Neuronal stem cell (in vitro differentiated cells): Measurements from ENCODE around the gene CADM2.

Experiments
- DNase-seq: peaks from one replicate; pipeline ENCODE4 v3.0.0-alpha.2; 2013; ENCODE audit warnings: low spot score
- H2AFZ ChIP-seq: one replicate; pipeline ENCODE4 v1.6.1; 2013; ENCODE audit warnings: mild to moderate bottlenecking, low read length, inconsistent platforms
- H2AK5ac ChIP-seq: 2 replicates; pipeline ENCODE4 v1.6.1; 2013; ENCODE audit warnings: low read depth, mild to moderate bottlenecking, inconsistent platforms, low read length, moderate library complexity, mixed read lengths
- H2BK120ac ChIP-seq: 2 replicates; pipeline ENCODE4 v1.6.1; 2013; ENCODE audit warnings: low read depth, mild to moderate bottlenecking, inconsistent platforms, low read length, moderate library complexity, mixed read lengths
- H2BK12ac ChIP-seq: one replicate; pipeline ENCODE4 v1.6.1; 2013; ENCODE audit warnings: low read length, inconsistent platforms
- H2BK15ac ChIP-seq: 2 replicates; pipeline ENCODE4 v1.6.1; 2013; ENCODE audit warnings: mild to moderate bottlenecking, low read length, inconsistent platforms, mixed read lengths
- H2BK5ac ChIP-seq: one replicate; pipeline ENCODE4 v1.6.1; 2013; ENCODE audit warnings: inconsistent platforms, mild to moderate bottlenecking, low read length, moderate library complexity
- H3K14ac ChIP-seq: one replicate; pipeline ENCODE4 v1.6.1; 2013; ENCODE audit warnings: low read length, inconsistent platforms
- H3K18ac ChIP-seq: 2 replicates; pipeline ENCODE4 v1.6.1; 2013; ENCODE audit warnings: low read length, inconsistent platforms
- H3K23ac ChIP-seq: 2 replicates; pipeline ENCODE4 v1.6.1; 2013; ENCODE audit warnings: low read depth, mild to moderate bottlenecking, mixed read lengths, low read length, inconsistent platforms; ENCODE audit not compliant: poor library complexity
- H3K27ac ChIP-seq: replicated peaks from 3 replicates; pipeline ENCODE4 v1.5.1; 2013; ENCODE audit warnings: low read length, inconsistent platforms
- H3K27me3 ChIP-seq, 3 experiments: 2 replicates each; pipeline ENCODE4 v1.6.1; 2013; ENCODE audit warnings: low read length in 3 of 3, mild to moderate bottlenecking in 2 of 3, inconsistent platforms in 1 of 3, low read depth in 1 of 3, mixed read lengths in 1 of 3, moderate library complexity in 1 of 3; ENCODE audit not compliant: control insufficient read depth in 3 of 3, insufficient read depth in 3 of 3
- H3K36me3 ChIP-seq, 2 donors: replicated peaks in 1 of 2; 2 replicates each; pipeline ENCODE4 v1.6.1; 2013; ENCODE audit warnings: low read length in 2 of 2; ENCODE audit not compliant: control insufficient read depth in 2 of 2, insufficient read depth in 2 of 2
- H3K4ac ChIP-seq: 2 replicates; pipeline ENCODE4 v1.6.1; 2013; ENCODE audit warnings: inconsistent platforms, mild to moderate bottlenecking, low read length, moderate library complexity
- H3K4me1 ChIP-seq, 2 donors: 1 replicate in 1 of 2; 2 replicates in 1 of 2; pipeline ENCODE4 v1.6.1; 2013; ENCODE audit warnings: low read length in 2 of 2, low read depth in 1 of 2; ENCODE audit not compliant: control insufficient read depth in 2 of 2, insufficient read depth in 1 of 2
- H3K4me2 ChIP-seq: one replicate; pipeline ENCODE4 v1.6.1; 2013; ENCODE audit warnings: mild to moderate bottlenecking, low read length, inconsistent platforms; ENCODE audit not compliant: insufficient read depth, poor library complexity, severe bottlenecking
- H3K4me3 ChIP-seq, 2 donors: 2 replicates each; pipeline ENCODE4 v1.5.1; 2013; ENCODE audit warnings: low read length in 2 of 2, mild to moderate bottlenecking in 2 of 2, inconsistent platforms in 1 of 2, moderate library complexity in 1 of 2
- H3K79me1 ChIP-seq: one replicate; pipeline ENCODE4 v1.6.1; 2013; ENCODE audit warnings: low read depth, mild to moderate bottlenecking, inconsistent platforms, low read length, moderate library complexity
- H3K9ac ChIP-seq: one replicate; pipeline ENCODE4 v1.6.1; 2013; ENCODE audit warnings: mild to moderate bottlenecking, low read depth, low read length, inconsistent platforms; ENCODE audit not compliant: poor library complexity
- H3K9me3 ChIP-seq, 2 donors: replicated peaks in 1 of 2; 2 replicates each; pipeline versions ENCODE3 to v1.6.1; 2013; ENCODE audit warnings: low read length in 2 of 2, mild to moderate bottlenecking in 2 of 2, inconsistent platforms in 1 of 2, low read depth in 1 of 2, mixed read lengths in 1 of 2, moderate library complexity in 1 of 2; ENCODE audit not compliant: control insufficient read depth in 2 of 2, insufficient read depth in 1 of 2
- H4K8ac ChIP-seq: one replicate; pipeline ENCODE4 v1.6.1; 2013; ENCODE audit warnings: low read depth, mild to moderate bottlenecking, inconsistent platforms, low read length, moderate library complexity
- H4K91ac ChIP-seq: one replicate; pipeline ENCODE4 v1.6.1; 2013; ENCODE audit warnings: low read length, low read depth, mild to moderate bottlenecking, inconsistent platforms; ENCODE audit not compliant: poor library complexity
- WGBS, 2 donors: extraction: QIAGEN DNeasy Blood & Tissue Kit; methylation state at CpG; one replicate each; pipeline ENCODE4 v1.1.7; 2013; ENCODE audit warnings: missing lambda C conversion rate in 2 of 2, mixed read lengths in 1 of 2; ENCODE audit not compliant: insufficient read length in 2 of 2, insufficient replicate concordance in 1 of 2; ENCODE audit errors: extremely low coverage in 2 of 2; 5-methylcytosine and 5-hydroxymethylcytosine counted together

CADM2 gene

DNA sequence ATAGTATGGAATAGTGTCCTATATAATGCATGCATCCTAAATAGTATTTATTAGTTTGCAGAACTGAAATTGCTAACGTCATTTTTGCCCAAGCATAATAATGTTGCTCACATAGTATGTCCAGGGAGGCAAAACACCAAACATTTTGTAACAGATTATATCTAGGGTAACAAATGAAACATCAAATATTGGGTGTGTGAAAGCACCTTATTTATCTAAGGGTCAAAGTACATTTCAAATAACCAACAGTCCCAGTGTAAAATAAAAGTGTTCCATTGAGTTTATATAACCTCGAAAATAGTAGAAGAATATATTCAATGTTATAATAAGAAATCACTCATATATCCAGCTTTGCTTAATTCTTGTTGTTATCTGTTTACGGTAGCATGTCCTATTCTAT is 363.1 kb downstream of the CADM2 start:
- Histone ChIP-seq H3K9me3 (peaks cover 0 to 3% of the 10 kb centered on the region in 2 donors), H3K27me3 (no peaks in the 10 kb centered on the region), H4K91ac (no peak overlapping the region), H2BK12ac (no peak overlapping the region), H2AFZ (no peak overlapping the region), H3K9ac (no peak overlapping the region), H2BK5ac (no peak overlapping the region), H4K8ac (no peak overlapping the region), H3K18ac (no peak overlapping the region), H2BK15ac (no peak overlapping the region), H3K4me2 (no peak overlapping the region), H3K36me3 (no peaks in the 10 kb centered on the region), H3K27ac (no peak overlapping the region), H3K79me1 (no peaks in the 10 kb centered on the region), H3K4ac (no peak overlapping the region), H3K23ac (no peak overlapping the region), H3K4me1 (no peaks in the 10 kb centered on the region), H2AK5ac (no peak overlapping the region), H2BK120ac (no peak overlapping the region), H3K14ac (no peak overlapping the region), H3K4me3 (no peak overlapping the region)
- no peak for DNase-seq
- no CpG with 5 or more reads among the region's 3 CpGs for WGBS, 2 donors

DNA sequence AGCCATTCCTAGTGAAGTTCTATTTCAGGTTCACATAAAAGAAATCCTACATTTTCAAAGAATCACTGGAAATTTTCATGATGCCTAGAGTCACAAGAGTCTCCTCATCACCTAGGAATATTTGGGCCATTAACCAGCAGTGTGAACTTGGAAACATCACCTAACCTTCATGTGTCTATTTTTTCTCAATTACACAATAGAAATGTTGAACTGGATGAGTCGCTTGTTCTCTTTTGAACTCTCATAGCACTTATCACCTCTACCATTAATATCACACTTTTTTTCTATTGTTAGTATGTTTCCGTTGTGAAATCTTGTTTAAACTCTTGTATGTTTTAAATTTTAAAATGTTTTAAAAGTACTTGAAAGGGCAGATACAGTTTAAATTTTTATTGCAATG is 371.3 kb downstream of the CADM2 start:
- no peak overlapping the region for H3K9ac ChIP-seq
- no peak overlapping the region for H4K91ac ChIP-seq
- H2BK120ac ChIP-seq = no peak overlapping the region
- no peak overlapping the region for H3K14ac ChIP-seq
- no peak for DNase-seq
- no peak overlapping the region for H2BK12ac ChIP-seq
- no peaks in the 10 kb centered on the region for H3K27me3 ChIP-seq
- no peak overlapping the region for H3K4ac ChIP-seq
- no peaks in the 10 kb centered on the region for H3K79me1 ChIP-seq
- H3K36me3 ChIP-seq = no peaks in the 10 kb centered on the region
- H4K8ac ChIP-seq = no peak overlapping the region
- no peak overlapping the region for H2AK5ac ChIP-seq
- H2BK5ac ChIP-seq = no peak overlapping the region
- H3K4me1 ChIP-seq = no peaks in the 10 kb centered on the region
- H3K4me2 ChIP-seq = no peak overlapping the region
- no peaks in the 10 kb centered on the region for H3K9me3 ChIP-seq
- no peak overlapping the region for H3K4me3 ChIP-seq
- no peak overlapping the region for H2AFZ ChIP-seq
- H3K18ac ChIP-seq = no peak overlapping the region
- no peak overlapping the region for H3K27ac ChIP-seq
- WGBS, 2 donors = no CpG with 5 or more reads among the region's 2 CpGs
- H3K23ac ChIP-seq = no peak overlapping the region
- no peak overlapping the region for H2BK15ac ChIP-seq

DNA sequence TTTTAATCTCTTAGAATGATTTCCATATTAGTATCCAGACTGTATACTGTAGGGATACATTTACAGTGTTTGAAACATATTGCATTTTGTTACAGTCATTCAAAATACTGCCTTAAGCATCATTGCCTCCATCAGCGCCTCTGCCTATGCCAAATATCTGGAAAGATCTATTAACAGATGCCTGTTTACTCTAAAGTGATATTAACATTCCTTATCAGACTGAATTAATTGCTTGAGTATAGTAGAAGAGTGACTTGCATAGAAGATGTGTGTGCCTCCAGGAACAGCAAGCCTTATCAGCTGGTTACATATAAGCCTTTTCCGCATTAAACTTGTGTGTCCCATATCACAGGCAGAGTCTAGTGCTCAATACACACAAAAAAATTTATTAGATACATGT is 379.1 kb downstream of the CADM2 start:
- no CpG with 5 or more reads among the region's 2 CpGs for WGBS, 2 donors
- H3K9ac ChIP-seq = no peak overlapping the region
- H3K4ac ChIP-seq = no peak overlapping the region
- H3K4me3 ChIP-seq = no peak overlapping the region
- H3K36me3 ChIP-seq = no peaks in the 10 kb centered on the region
- no peaks in the 10 kb centered on the region for H3K79me1 ChIP-seq
- no peak overlapping the region for H2BK15ac ChIP-seq
- no peak overlapping the region for H2BK12ac ChIP-seq
- H3K27ac ChIP-seq = no peak overlapping the region
- H2BK120ac ChIP-seq = no peak overlapping the region
- H2BK5ac ChIP-seq = no peak overlapping the region
- no peak for DNase-seq
- no peak overlapping the region for H3K4me2 ChIP-seq
- H3K9me3 ChIP-seq = no peaks in the 10 kb centered on the region
- H4K8ac ChIP-seq = no peak overlapping the region
- H2AFZ ChIP-seq = no peak overlapping the region
- H3K4me1 ChIP-seq = no peaks in the 10 kb centered on the region
- H3K18ac ChIP-seq = no peak overlapping the region
- no peak overlapping the region for H4K91ac ChIP-seq
- no peak overlapping the region for H3K14ac ChIP-seq
- no peak overlapping the region for H2AK5ac ChIP-seq
- H3K23ac ChIP-seq = no peak overlapping the region
- H3K27me3 ChIP-seq = no peaks in the 10 kb centered on the region

DNA sequence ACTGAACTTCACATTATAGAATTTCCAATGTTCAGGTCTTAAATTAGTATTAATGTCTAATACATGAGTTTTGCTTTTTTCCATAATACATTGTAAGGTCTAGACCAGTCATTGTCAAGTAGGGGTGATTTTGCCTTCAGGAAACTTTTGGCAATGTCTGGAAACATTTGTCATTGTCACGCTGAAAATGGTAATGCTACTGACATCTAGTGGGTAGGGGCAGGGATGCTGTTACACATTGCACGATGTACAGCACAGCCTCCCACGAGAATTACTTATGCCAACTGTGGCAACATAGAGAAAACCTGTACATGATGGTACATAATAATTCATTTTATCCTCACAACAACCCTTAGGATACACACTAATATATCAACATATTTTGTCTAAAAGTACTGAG is 384.1 kb downstream of the CADM2 start:
- Histone ChIP-seq H3K14ac (no peak overlapping the region), H2BK120ac (no peak overlapping the region), H3K79me1 (no peaks in the 10 kb centered on the region), H3K23ac (no peak overlapping the region), H2AFZ (no peak overlapping the region), H2AK5ac (no peak overlapping the region), H3K9me3 (no peaks in the 10 kb centered on the region), H3K27me3 (no peaks in the 10 kb centered on the region), H2BK5ac (no peak overlapping the region), H3K4me3 (no peak overlapping the region), H3K4me2 (no peak overlapping the region), H3K36me3 (no peaks in the 10 kb centered on the region), H4K8ac (no peak overlapping the region), H3K9ac (no peak overlapping the region), H3K4me1 (no peaks in the 10 kb centered on the region), H3K4ac (no peak overlapping the region), H2BK12ac (no peak overlapping the region), H2BK15ac (no peak overlapping the region), H4K91ac (no peak overlapping the region), H3K18ac (no peak overlapping the region), H3K27ac (no peak overlapping the region)
- peak; percentile 11 for DNase-seq
- no CpG with 5 or more reads among the region's 3 CpGs for WGBS, 2 donors
